Esophagus muscularis mucosa (tissue), 4 donors: ENCODE data around the gene SLC37A3. TPM values are rescaled to one million over a fixed set of nuclear protein-coding genes. Genes with fewer than 3 reads are reported as not detected.
A peak's percentile ranks its signal among the peaks of the same experiment; 100 is the strongest.

ENCODE experiments used
- DNase-seq: peaks from one replicate; pipeline ENCODE4 v3.0.0-alpha.2; 2017; ENCODE audit errors: extremely low spot score
- H3K27ac ChIP-seq, 4 donors: fragments of 200-600 bp; sonication (generic); replicated peaks in 1 of 4; 1 replicate in 3 of 4; 2 replicates in 1 of 4; pipeline ENCODE4 v1.5.1; 2016 to 2019; ENCODE audit warnings: mild to moderate bottlenecking in 1 of 4
- H3K27me3 ChIP-seq, 4 donors: fragments of 200-600 bp; sonication (generic); one replicate each; pipeline versions ENCODE4 v1.5.1 to v1.6.0; 2016 to 2019
- H3K36me3 ChIP-seq, 4 donors: fragments of 200-600 bp; sonication (generic); one replicate each; pipeline ENCODE4 v1.5.1; 2016 to 2019
- H3K4me1 ChIP-seq, 4 donors: fragments of 200-600 bp; sonication (generic); one replicate each; pipeline ENCODE4 v1.5.1; 2016 to 2019
- H3K4me3 ChIP-seq, 4 donors: fragments of 200-600 bp; sonication (generic); 1 replicate in 2 of 4; 2 replicates in 2 of 4; pipeline ENCODE4 v1.5.1; 2016 to 2019; ENCODE audit warnings: mild to moderate bottlenecking in 4 of 4, moderate library complexity in 1 of 4
- H3K9me3 ChIP-seq, 4 donors: fragments of 200-600 bp; sonication (generic); 1 replicate in 3 of 4; 2 replicates in 1 of 4; pipeline ENCODE4 v1.5.1; 2016 to 2019
- EP300 ChIP-seq: sonication (generic); formaldehyde crosslinking; IDR thresholded peaks from one replicate; pipeline ENCODE4 v1.6.1; 2017; ENCODE audit warnings: antibody characterized with exemption
- POLR2A ChIP-seq: fragments of 450-650 bp; IDR thresholded peaks from one replicate; pipeline ENCODE4 v1.6.1; 2017; ENCODE audit warnings: antibody characterized with exemption, moderate library complexity, mild to moderate bottlenecking, low read depth
- POLR2AphosphoS5 ChIP-seq, 2 donors: sonication (generic); formaldehyde crosslinking; IDR thresholded peaks; one replicate each; pipeline ENCODE4 v1.6.1; 2017; ENCODE audit warnings: antibody characterized with exemption in 2 of 2
- WGBS: methylation state at CpG from one replicate; pipeline ENCODE4 v1.1.5; 2018; 5-methylcytosine and 5-hydroxymethylcytosine counted together
- intact Hi-C: fragments of 100-400 bp; cut with DNase I; formaldehyde crosslinking; loops from one replicate; pipeline ENCODE4 v1.15.1; 2023
- total RNA-seq, 4 donors: library from RNA; depleted of rRNA; stranded (reverse); fragments of >200 nt; gene quantifications; one replicate each; pipeline versions ENCODE4 v1.1.0 to v1.2.1, GENCODE V29; 2016
- TF ChIP-seq, protein P1 (sequence below), 3 experiments: fragments of 200-600 bp in 2 of 3; fragments of 450-650 bp in 1 of 3; sonication (generic) in 2 of 3; IDR thresholded peaks; one replicate each; pipeline ENCODE4 v1.5.1; 2017 to 2019; ENCODE audit warnings: antibody characterized with exemption in 3 of 3, mild to moderate bottlenecking in 2 of 3, moderate library complexity in 1 of 3

Gene SLC37A3
- total RNA-seq, 4 donors from 2014 or later: 33.1 to 67.8 (median 49.0) TPM

DNA sequence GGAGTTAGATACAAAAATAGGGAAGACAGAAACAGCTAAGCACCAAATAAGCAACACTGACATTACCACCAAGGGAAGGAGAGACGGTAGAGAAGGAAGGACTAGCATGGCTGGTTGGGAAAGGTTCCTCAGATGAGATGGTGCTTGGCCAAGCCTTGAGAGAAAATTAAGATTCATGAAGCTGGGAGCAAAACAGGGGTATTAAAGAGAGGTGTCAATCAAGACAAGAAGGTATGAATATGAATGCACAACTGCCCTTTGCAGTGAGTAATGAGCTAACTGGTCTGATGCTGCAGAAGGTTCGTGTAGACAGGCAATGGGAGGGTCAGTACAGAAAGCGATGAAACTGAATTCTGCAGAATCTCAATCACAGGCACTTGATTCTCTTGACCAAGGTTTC lies 67.7 kb downstream of the SLC37A3 start:
- peaks cover 11 to 19% (median 13%) of the 10 kb centered on the region in 4 donors for H3K4me1 ChIP-seq
- intact Hi-C loops: no loop called here
- H3K27ac ChIP-seq: no peak overlapping the region
- no peaks in the 10 kb centered on the region for H3K27me3 ChIP-seq
- peaks cover 0 to 26% (median 15%) of the 10 kb centered on the region in 4 donors for H3K36me3 ChIP-seq
- TF ChIP-seq POLR2AphosphoS5 (IDR thresholded peaks at IDR 0.05) (no peak), POLR2A (no peak), EP300 (no peak)
- TF ChIP-seq, protein P1, sequence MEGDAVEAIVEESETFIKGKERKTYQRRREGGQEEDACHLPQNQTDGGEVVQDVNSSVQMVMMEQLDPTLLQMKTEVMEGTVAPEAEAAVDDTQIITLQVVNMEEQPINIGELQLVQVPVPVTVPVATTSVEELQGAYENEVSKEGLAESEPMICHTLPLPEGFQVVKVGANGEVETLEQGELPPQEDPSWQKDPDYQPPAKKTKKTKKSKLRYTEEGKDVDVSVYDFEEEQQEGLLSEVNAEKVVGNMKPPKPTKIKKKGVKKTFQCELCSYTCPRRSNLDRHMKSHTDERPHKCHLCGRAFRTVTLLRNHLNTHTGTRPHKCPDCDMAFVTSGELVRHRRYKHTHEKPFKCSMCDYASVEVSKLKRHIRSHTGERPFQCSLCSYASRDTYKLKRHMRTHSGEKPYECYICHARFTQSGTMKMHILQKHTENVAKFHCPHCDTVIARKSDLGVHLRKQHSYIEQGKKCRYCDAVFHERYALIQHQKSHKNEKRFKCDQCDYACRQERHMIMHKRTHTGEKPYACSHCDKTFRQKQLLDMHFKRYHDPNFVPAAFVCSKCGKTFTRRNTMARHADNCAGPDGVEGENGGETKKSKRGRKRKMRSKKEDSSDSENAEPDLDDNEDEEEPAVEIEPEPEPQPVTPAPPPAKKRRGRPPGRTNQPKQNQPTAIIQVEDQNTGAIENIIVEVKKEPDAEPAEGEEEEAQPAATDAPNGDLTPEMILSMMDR (IDR thresholded peaks at IDR 0.05): no peak
- WGBS: 77% methylated on average over 3 of the region's 3 CpGs
- H3K4me3 ChIP-seq: no peak overlapping the region
- H3K9me3 ChIP-seq: no peaks in the 10 kb centered on the region
- DNase-seq: no peak

DNA sequence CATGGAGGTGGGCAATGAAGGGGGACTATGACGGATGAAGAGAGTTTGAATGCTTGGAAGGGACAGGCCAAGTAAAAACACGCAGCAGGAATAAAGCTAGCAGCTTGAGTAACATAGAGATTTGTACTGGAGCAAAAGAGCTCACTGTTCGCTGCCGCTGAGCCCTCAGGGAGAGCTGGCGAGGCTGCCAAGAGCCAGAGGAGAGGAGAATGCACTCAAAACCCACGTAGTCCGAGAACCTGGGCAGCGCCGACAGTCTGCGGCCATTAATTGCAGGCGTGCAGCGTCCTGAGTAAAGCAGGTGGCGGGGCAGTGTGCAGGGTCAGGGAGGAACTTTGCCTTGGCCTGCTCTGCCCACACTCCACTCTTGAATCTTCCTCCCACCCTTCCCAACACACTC lies 68.2 kb downstream of the SLC37A3 start:
- WGBS: 86% methylated on average over 13 of the region's 13 CpGs
- TF ChIP-seq POLR2AphosphoS5 (IDR thresholded peaks at IDR 0.05): no peak
- TF ChIP-seq POLR2A: no peak
- no peak for TF ChIP-seq EP300
- TF ChIP-seq, protein P1 (IDR thresholded peaks at IDR 0.05): no peak
- H3K27me3 ChIP-seq: no peaks in the 10 kb centered on the region
- H3K4me1 ChIP-seq: peaks cover 12 to 19% (median 13%) of the 10 kb centered on the region in 4 donors
- no peaks in the 10 kb centered on the region for H3K9me3 ChIP-seq
- no peak for DNase-seq
- intact Hi-C loops: no loop called here
- H3K36me3 ChIP-seq: peaks cover 0 to 21% (median 14%) of the 10 kb centered on the region in 4 donors
- H3K4me3 ChIP-seq: no peak overlapping the region
- no peak overlapping the region for H3K27ac ChIP-seq

DNA sequence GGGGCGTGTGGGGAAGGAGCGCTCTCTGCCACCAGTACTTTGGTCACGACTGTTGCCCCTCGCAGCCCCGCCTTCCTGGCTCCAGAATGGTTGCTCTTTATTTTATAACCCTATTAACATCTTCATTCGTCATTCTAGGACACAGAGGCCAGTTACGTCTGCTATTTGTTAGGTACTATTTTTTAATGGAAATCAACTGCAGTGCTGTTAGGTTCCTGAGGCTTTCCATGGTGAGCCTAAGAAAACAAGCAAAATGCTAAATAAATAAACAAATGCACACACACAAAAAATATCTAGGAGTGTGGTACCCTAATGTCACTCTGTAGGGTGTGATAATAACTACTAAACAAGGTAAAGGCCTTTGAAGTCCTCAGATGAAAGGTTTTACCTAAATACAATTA lies 71.1 kb downstream of the SLC37A3 start:
- no peak overlapping the region for H3K4me3 ChIP-seq
- DNase-seq: no peak
- peaks cover 4 to 16% (median 13%) of the 10 kb centered on the region in 4 donors for H3K4me1 ChIP-seq
- TF ChIP-seq POLR2AphosphoS5 (IDR thresholded peaks at IDR 0.05) (no peak), EP300 (no peak), POLR2A (no peak)
- TF ChIP-seq, protein P1 (IDR thresholded peaks at IDR 0.05): no peak
- no peaks in the 10 kb centered on the region for H3K9me3 ChIP-seq
- intact Hi-C loops: loop anchor here (2.0 to 5.0 kb wide), 2 partner anchors 95 to 152 kb away; no protein-coding TSS in a partner anchor
- 69% methylated on average over 7 of the region's 7 CpGs for WGBS
- no peaks in the 10 kb centered on the region for H3K27me3 ChIP-seq
- H3K27ac ChIP-seq: no peak overlapping the region
- peaks cover 0 to 7% (median 2%) of the 10 kb centered on the region in 4 donors for H3K36me3 ChIP-seq

DNA sequence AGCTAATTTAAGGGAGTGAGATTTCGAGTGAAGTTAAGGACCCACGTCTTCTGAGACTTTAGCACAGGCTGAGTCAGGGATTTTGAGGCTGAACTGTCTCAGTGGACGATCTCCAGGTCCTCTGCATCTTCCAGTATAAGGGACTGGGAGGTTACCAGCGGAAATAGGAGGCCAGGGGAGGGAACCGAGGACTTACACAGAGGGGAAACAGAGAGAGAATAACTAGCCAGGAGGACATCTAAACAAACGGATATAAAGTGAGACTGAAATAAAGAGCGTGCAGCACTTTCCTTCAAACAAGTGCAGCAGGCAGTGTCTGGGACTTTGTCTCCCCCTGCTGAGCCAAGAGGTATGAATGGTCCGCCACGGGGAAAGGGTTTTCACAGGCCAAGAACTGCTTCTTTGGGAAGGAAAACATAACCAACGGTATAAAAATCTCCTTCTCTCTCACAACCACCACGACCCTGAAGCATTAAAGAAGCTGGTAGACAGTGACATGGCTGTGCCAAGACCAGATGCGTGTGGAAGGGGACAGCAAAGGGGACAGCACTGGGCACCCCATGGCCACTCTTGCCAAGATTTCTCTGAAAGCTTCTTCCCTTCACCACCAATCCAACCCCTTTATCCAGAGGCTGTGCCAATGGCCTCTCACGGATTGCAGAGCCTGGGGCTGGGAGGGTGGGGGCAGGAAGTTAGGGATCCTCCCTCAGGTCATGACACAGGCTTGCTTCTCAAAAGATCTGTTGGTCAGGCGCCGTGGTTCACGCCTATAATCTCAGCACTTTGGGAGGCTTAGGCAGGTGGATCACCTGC lies 72.0 kb downstream of the SLC37A3 start:
- Histone ChIP-seq H3K9me3 (no peaks in the 10 kb centered on the region), H3K27me3 (no peaks in the 10 kb centered on the region), H3K4me3 (peak overlapping the region; percentile 12 to 32 (median 24)), H3K27ac (peak overlapping the region; percentile 45 to 56 (median 46)), H3K36me3 (no peaks in the 10 kb centered on the region), H3K4me1 (peaks cover 4 to 16% (median 13%) of the 10 kb centered on the region in 4 donors)
- DNase-seq: no peak
- no peak for TF ChIP-seq POLR2A
- no peak for TF ChIP-seq EP300
- TF ChIP-seq POLR2AphosphoS5 (IDR thresholded peaks at IDR 0.05): peak in 1 of 2 donors; percentile 47
- TF ChIP-seq, protein P1 (IDR thresholded peaks at IDR 0.05): peak; percentile 67 to 78 (median 72)
- WGBS: 31% methylated on average over 16 of the region's 16 CpGs
- intact Hi-C loops: loop anchor here (2.0 to 5.0 kb wide), 2 partner anchors 94 to 152 kb away; no protein-coding TSS in a partner anchor
